Stimulated activated CD4-positive, alpha-beta T cell treated with anti-CD3 and anti-CD28 coated beads, Interleukin-15, amount 100 ng/mL, for 24 hours (primary cell): ENCODE measurements around the gene CUBN.
"Not testable (repeated sequence)": the region's sequence is repeated elsewhere in the genome, so short reads cannot be mapped to it uniquely, and the experiment has no call there.

Experiments
- DNase-seq: peaks from one replicate; pipeline ENCODE4 v3.0.0-alpha.2; 2020

Gene CUBN

GRCh38 chr10:16853809-16854208, 275.8 kb downstream of the CUBN start:
- DNase-seq, result no peak

- DNase-seq, result no peak
Measured at GRCh38 chr10:16853201-16853600, 276.4 kb downstream of the CUBN start.

GRCh38 chr10:16852624-16853023, 277.0 kb downstream of the CUBN start:
- DNase-seq, result no peak

GRCh38 chr10:16848562-16849154, 281.0 kb downstream of the CUBN start:
- DNase-seq, result no peak

GRCh38 chr10:16847644-16848043, 282.0 kb downstream of the CUBN start:
- no peak for DNase-seq

GRCh38 chr10:16845248-16845647, 284.4 kb downstream of the CUBN start:
- DNase-seq, result no peak

GRCh38 chr10:16843252-16843870, 286.2 kb downstream of the CUBN start:
- no peak for DNase-seq

GRCh38 chr10:16835228-16835627, 294.4 kb downstream of the CUBN start:
- DNase-seq, result peak; percentile 33

- DNase-seq, result no peak
Measured at GRCh38 chr10:16832351-16833080, 297.1 kb downstream of the CUBN start.

- no peak for DNase-seq
Measured at GRCh38 chr10:16828701-16829175, 300.9 kb downstream of the CUBN start.

- peak; percentile 71 for DNase-seq
Measured at GRCh38 chr10:16828114-16828568, 301.5 kb downstream of the CUBN start.

- DNase-seq, result not testable (repeated sequence)
Measured at GRCh38 chr10:16827474-16827873, 302.1 kb downstream of the CUBN start.

GRCh38 chr10:16822726-16823360, 306.8 kb downstream of the CUBN start:
- DNase-seq, result no peak

- DNase-seq, result no peak
Measured at GRCh38 chr10:16822027-16822426, 307.6 kb downstream of the CUBN start.

- DNase-seq, result no peak
Measured at GRCh38 chr10:16820421-16820820, 309.2 kb downstream of the CUBN start.

- DNase-seq, result no peak
Measured at GRCh38 chr10:16820018-16820417, 309.6 kb downstream of the CUBN start.

GRCh38 chr10:16819436-16819835, 310.2 kb downstream of the CUBN start:
- DNase-seq, result no peak

- DNase-seq, result no peak
Measured at GRCh38 chr10:16819026-16819425, 310.6 kb downstream of the CUBN start.

GRCh38 chr10:16817125-16818019, 312.2 kb downstream of the CUBN start, which contains the start of gene RSU1:
TSS of gene RSU1 (minus strand) at chr10:16817424. CDS start at chr10:16817081, 343 bp downstream.
- DNase-seq, result peak; percentile 100

- no peak for DNase-seq
Measured at GRCh38 chr10:16816830-16817124, 312.8 kb downstream of the CUBN start.

GRCh38 chr10:16816171-16816570, 313.4 kb downstream of the CUBN start:
- no peak for DNase-seq

GRCh38 chr10:16814012-16814411, 315.6 kb downstream of the CUBN start:
- DNase-seq, result no peak

GRCh38 chr10:16812676-16813075, 316.9 kb downstream of the CUBN start:
- DNase-seq, result no peak
